Peyer's patch (tissue), 4 donors: ENCODE measurements around the gene TIAM2.

Experiments used
- CTCF ChIP-seq, 6 experiments: fragments of 450-650 bp in 4 of 6; fragments of 200-600 bp in 2 of 6; sonication (generic) in 1 of 6; IDR thresholded peaks; one replicate each; pipeline ENCODE4 v1.5.1; 2017 to 2019; ENCODE audit warnings: antibody characterized with exemption in 6 of 6, mild to moderate bottlenecking in 3 of 6, moderate library complexity in 1 of 6
- POLR2A ChIP-seq, 2 donors: fragments of 450-650 bp; IDR thresholded peaks; one replicate each; pipeline ENCODE4 v1.5.1; 2017; ENCODE audit warnings: antibody characterized with exemption in 2 of 2, mild to moderate bottlenecking in 2 of 2, moderate library complexity in 2 of 2

GRCh38 chr6:155147958-155148663 is 153.0 kb downstream of the TIAM2 start:
- TF ChIP-seq CTCF (IDR thresholded peaks at IDR 0.05) (no peak), POLR2A (IDR thresholded peaks at IDR 0.05) (no peak)
